K562 (cell line): ENCODE measurements around the gene HSPA4L. TPM values are rescaled to one million over a fixed set of nuclear protein-coding genes. Genes with fewer than 3 reads are reported as not detected.

Experiments
- ATAC-seq: fragments of 200-7000 bp; cut with Tn5 transposase; 3 replicates; pipeline ENCODE4 v1.9.1; 2020; ENCODE audit warnings: moderate library complexity
- BruUV-seq: library from RNA; stranded (reverse); fragments of 400-500 nt; replicated peaks from 2 replicates; lab custom pipeline; 2021; lab: Mats Ljungman, UMichigan
- CTCF ChIA-PET: fragments of 300-600 bp; formaldehyde crosslinking; extraction: SDS; loops from one replicate; lab custom pipeline; 2021; ENCODE audit warnings: low intra/inter-chr PET ratio; lab: Yijun Ruan, JAX
- POLR2A ChIA-PET: fragments of 300-600, 350-650 bp; sonication (Branson Sonifier 250); formaldehyde crosslinking; extraction: SDS; loops from one replicate; lab custom pipeline; 2021; ENCODE audit warnings: antibody characterized with exemption, inconsistent platforms; lab: Yijun Ruan, JAX
- DNase-seq, 4 experiments: peaks; one replicate each; pipeline versions ENCODE4 v3.0.0 to v3.0.0-alpha.2; 2011 to 2018; ENCODE audit warnings: low spot score in 3 of 4, mixed read lengths in 3 of 4; ENCODE audit errors: extremely low read depth in 1 of 4
- FAIRE-seq: peaks from 2 replicates; lab custom pipeline; 2011; peaks lifted over from hg19 to GRCh38; lab: Jason Lieb, UNC
- H2AFZ ChIP-seq: 2 replicates; pipeline ENCODE4 v1.6.0; 2011; ENCODE audit warnings: low read depth, low read length, control low read depth, inconsistent platforms
- H3K27ac ChIP-seq: fragments of 200-600 bp; 3 replicates; pipeline ENCODE4 v1.8.0; 2011; ENCODE audit warnings: low read depth, mild to moderate bottlenecking, control low read depth, inconsistent platforms, low read length, moderate library complexity, mixed read lengths; ENCODE audit errors: extremely low read depth
- H3K27me3 ChIP-seq, 2 experiments: fragments of 300-600 bp in 1 of 2; 2 replicates in 1 of 2; 3 replicates in 1 of 2; pipeline versions ENCODE4 v1.6.0 to v1.8.0; 2011; ENCODE audit warnings: inconsistent platforms in 2 of 2, low read length in 2 of 2, mild to moderate bottlenecking in 1 of 2, mixed read lengths in 1 of 2, moderate library complexity in 1 of 2; ENCODE audit not compliant: control insufficient read depth in 2 of 2, insufficient read depth in 2 of 2
- H3K36me3 ChIP-seq: fragments of 300-600 bp; 3 replicates; pipeline ENCODE4 v1.8.0; 2011; ENCODE audit warnings: mild to moderate bottlenecking, low read length, inconsistent platforms; ENCODE audit not compliant: control insufficient read depth, insufficient read depth
- H3K4me1 ChIP-seq, 2 experiments: fragments of 200-600 bp in 1 of 2; replicated peaks in 1 of 2; 2 replicates in 1 of 2; 3 replicates in 1 of 2; pipeline versions ENCODE4 v1.5.1 to v1.8.0; 2011; ENCODE audit warnings: inconsistent platforms in 2 of 2, low read length in 2 of 2, mild to moderate bottlenecking in 1 of 2, mixed read lengths in 1 of 2, moderate library complexity in 1 of 2; ENCODE audit not compliant: control insufficient read depth in 2 of 2, insufficient read depth in 2 of 2
- H3K4me2 ChIP-seq: 2 replicates; pipeline ENCODE4 v1.6.1; 2011; ENCODE audit warnings: low read length, control low read depth, inconsistent platforms, mixed read lengths; ENCODE audit not compliant: insufficient read depth
- H3K4me3 ChIP-seq: fragments of 200-600 bp; sonication (generic), shearing (Covaris generic); 2 replicates; pipeline ENCODE4 v1.5.1; 2016; ENCODE audit warnings: control low read depth, inconsistent platforms
- H3K79me2 ChIP-seq: fragments of 200-600 bp; 3 replicates; pipeline ENCODE4 v1.8.0; 2011; ENCODE audit warnings: low read length, inconsistent platforms; ENCODE audit not compliant: control insufficient read depth, insufficient read depth
- H3K9ac ChIP-seq, 2 experiments: 2 replicates each; pipeline versions ENCODE4 v1.6.0 to v1.6.1; 2011; ENCODE audit warnings: low read depth in 2 of 2, low read length in 2 of 2, control low read depth in 1 of 2, inconsistent platforms in 1 of 2, mild to moderate bottlenecking in 1 of 2, mixed read lengths in 1 of 2; ENCODE audit not compliant: insufficient read depth in 1 of 2
- H3K9me1 ChIP-seq: one replicate; pipeline ENCODE4 v1.6.0; 2011; ENCODE audit warnings: inconsistent platforms, mild to moderate bottlenecking, low read length, moderate library complexity; ENCODE audit not compliant: control insufficient read depth, insufficient read depth
- H3K9me3 ChIP-seq: replicated peaks from 2 replicates; pipeline ENCODE4 v1.5.1; 2011; ENCODE audit warnings: low read depth, low read length, inconsistent platforms; ENCODE audit not compliant: control insufficient read depth, insufficient read depth
- H4K20me1 ChIP-seq: replicated peaks from 2 replicates; pipeline ENCODE4 v1.6.1; 2011; ENCODE audit warnings: low read length, inconsistent platforms, mixed read lengths; ENCODE audit not compliant: control insufficient read depth, insufficient read depth
- ATF3 ChIP-seq, 2 experiments: fragments of 450-650 bp in 1 of 2; sonication (generic) in 1 of 2; formaldehyde crosslinking in 1 of 2; IDR thresholded peaks in 1 of 2; conservative IDR thresholded peaks in 1 of 2; 2 replicates each; pipeline versions ENCODE4 v1.6.1 to v1.8.1; 2016 to 2023; ENCODE audit warnings: mild to moderate bottlenecking in 2 of 2, moderate library complexity in 2 of 2, inconsistent platforms in 1 of 2, missing genetic modification reagents in 1 of 2
- HDAC2 ChIP-seq: fragments of 450-650 bp; IDR thresholded peaks from 2 replicates; pipeline ENCODE4 v1.6.1; 2016; ENCODE audit warnings: mild to moderate bottlenecking
- L3MBTL2 ChIP-seq: fragments of 450-650 bp; IDR thresholded peaks from 2 replicates; pipeline ENCODE4 v1.6.1; 2016; ENCODE audit warnings: mild to moderate bottlenecking, moderate library complexity
- MYC ChIP-seq, 2 experiments: fragments of 250-450 bp in 1 of 2; sonication (Bioruptor Pico) in 1 of 2; IDR thresholded peaks; 2 replicates each; pipeline versions ENCODE4 v1.5.1 to v1.6.1; 2012 to 2021; ENCODE audit warnings: low read depth in 2 of 2, borderline replicate concordance in 1 of 2, improper control_type of control experiment in 1 of 2, low read length in 1 of 2, mild to moderate bottlenecking in 1 of 2, moderate library complexity in 1 of 2
- NCOR1 ChIP-seq: fragments of 450-650 bp; IDR thresholded peaks from 2 replicates; pipeline ENCODE4 v1.6.1; 2016; ENCODE audit warnings: mild to moderate bottlenecking, moderate library complexity
- NR2F6 ChIP-seq: fragments of 450-650 bp; formaldehyde crosslinking; IDR thresholded peaks from 2 replicates; pipeline ENCODE4 v1.4.0; 2020; ENCODE audit warnings: mild to moderate bottlenecking
- SIN3A ChIP-seq, 2 experiments: fragments of 150-350 bp in 1 of 2; IDR thresholded peaks; 2 replicates each; pipeline ENCODE4 v1.6.1; 2011 to 2016; ENCODE audit warnings: borderline replicate concordance in 2 of 2, low read depth in 2 of 2, low read length in 2 of 2, mild to moderate bottlenecking in 2 of 2, moderate library complexity in 2 of 2; ENCODE audit not compliant: control insufficient read depth in 1 of 2
- SOX6 ChIP-seq: fragments of 450-650 bp; IDR thresholded peaks from 2 replicates; pipeline ENCODE4 v1.6.1; 2014; ENCODE audit warnings: mild to moderate bottlenecking
- SREBF2 ChIP-seq: sonication (generic); formaldehyde crosslinking; IDR thresholded peaks from 2 replicates; pipeline ENCODE4 v1.4.0; 2020; ENCODE audit warnings: mild to moderate bottlenecking, missing genetic modification reagents
- ZNF398 ChIP-seq: fragments of 250-450 bp; sonication (Bioruptor Pico); IDR thresholded peaks from 2 replicates; pipeline ENCODE4 v1.8.0; 2021; ENCODE audit warnings: moderate library complexity, mild to moderate bottlenecking, inconsistent platforms
- WGBS: fragments of 100-300 bp; shearing (Covaris generic); methylation state at CpG from one replicate; pipeline ENCODE4 v1.1.6; 2016; ENCODE audit warnings: low coverage, mixed read lengths; ENCODE audit not compliant: insufficient coverage; ENCODE audit errors: missing lambda C conversion rate; 5-methylcytosine and 5-hydroxymethylcytosine counted together
- in situ Hi-C: fragments of 300-500 bp; cut with MboI; formaldehyde crosslinking; loops from 4 replicates; pipeline ENCODE4 v1.15.0; 2018; ENCODE audit warnings: inconsistent platforms, mixed read lengths
- intact Hi-C: fragments of 100-400 bp; cut with micrococcal nuclease; formaldehyde crosslinking; loops from 2 replicates; pipeline ENCODE4 v1.14.2; 2022
- polyA plus RNA-seq, 8 experiments: library from polyadenylated mRNA; depleted of rRNA in 4 of 8; stranded (reverse) in 5 of 8; unstranded in 3 of 8; fragments of >200 nt; fragmentation: Nextera tagmentation in 2 of 8; fragmentation: Illumina TruSeq in 1 of 8; extraction: Ambion mirVana in 2 of 8; extraction: Trizol in 1 of 8; gene quantifications; 2 replicates each; pipeline versions ENCODE4 v1.2.1 to v1.2.3, GENCODE V29; 2011 to 2014; ENCODE audit warnings: inconsistent platforms in 1 of 8, missing spikeins in 1 of 8
- total RNA-seq, 7 experiments: library from RNA; depleted of rRNA in 6 of 7; stranded (reverse); fragments of >200 nt in 6 of 7; fragmentation: Illumina TruSeq in 2 of 7; extraction: Trizol in 2 of 7; gene quantifications; 2 replicates each; pipeline versions ENCODE4 v1.2.1 to v1.2.3, GENCODE V29; 2011 to 2021; ENCODE audit warnings: low replicate concordance in 1 of 7

HSPA4L gene
- total and polyA plus RNA-seq, 9 of the 15 experiments (the other 6 are each of a cell fraction or from before 2014, with no cell fraction given), result 12.3 to 37.0 (median 21.7) TPM

DNA sequence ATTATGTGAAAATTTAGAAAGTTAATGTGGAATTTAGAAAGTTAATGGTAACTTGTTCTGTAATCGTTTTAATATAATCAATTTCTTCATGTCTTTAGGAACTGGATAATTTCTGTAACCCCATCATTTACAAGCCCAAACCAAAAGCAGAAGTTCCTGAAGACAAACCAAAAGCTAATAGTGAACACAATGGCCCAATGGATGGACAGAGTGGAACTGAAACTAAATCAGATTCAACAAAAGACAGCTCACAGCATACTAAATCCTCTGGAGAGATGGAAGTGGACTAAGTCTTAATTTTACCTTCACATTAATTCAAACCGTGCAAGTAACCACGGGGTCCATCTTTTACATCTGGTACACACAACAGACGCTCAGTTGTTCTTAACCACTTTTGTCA, 50.5 kb downstream of the HSPA4L start:
- TF ChIP-seq SOX6 (no peak), L3MBTL2 (no peak), ZNF398 (CRISPR knock-in tag) (no peak), ATF3 (IDR thresholded peaks at IDR 0.05) (no peak), ATF3 (CRISPR knock-in tag; conservative IDR thresholded peaks at IDR 0.05) (no peak), NCOR1 (no peak), SREBF2 (CRISPR knock-in tag) (no peak), SIN3A (IDR thresholded peaks at IDR 0.05; ENCODE audit: borderline replicate concordance in 2 of 2, control insufficient read depth in 1 of 2, low read depth in 2 of 2, low read length in 2 of 2) (no peak), MYC (IDR thresholded peaks at IDR 0.05; ENCODE audit: low read depth, low read length) (no peak), MYC (CRISPR knock-in tag; IDR thresholded peaks at IDR 0.05; ENCODE audit: borderline replicate concordance, low read depth) (no peak), HDAC2 (no peak), NR2F6 (CRISPR knock-in tag) (no peak)
- POLR2A ChIA-PET, result interaction anchor here (0.8 to 1.3 kb wide), 3 partner anchors 10 to 133 kb away, joined by 3 read pairs; partner anchors contain the start of genes ABHD18, MFSD8 and PLK4
- Histone ChIP-seq H3K4me1 (no peaks in the 10 kb centered on the region), H4K20me1 (no peaks in the 10 kb centered on the region), H3K27ac (no peak overlapping the region), H3K4me2 (no peak overlapping the region), H3K9me1 (no peaks in the 10 kb centered on the region), H3K4me3 (no peak overlapping the region), H3K27me3 (no peaks in the 10 kb centered on the region), H3K9ac (no peak overlapping the region), H3K79me2 (no peaks in the 10 kb centered on the region), H3K9me3 (no peaks in the 10 kb centered on the region), H2AFZ (no peak overlapping the region), H3K36me3 (peaks cover 54% of the 10 kb centered on the region; the same call in 2 of the 3 replicates)
- intact Hi-C loops, result loop anchor here (1.0 kb wide), 1 partner anchor 49 kb away; no protein-coding TSS in a partner anchor
- no peak for FAIRE-seq
- ATAC-seq, result no peak
- in situ Hi-C loops, result no loop called here
- CTCF ChIA-PET, result interaction anchor here (0.6 kb wide), 1 partner anchor 491 kb away, joined by 3 read pairs; no protein-coding TSS in a partner anchor
- no peak for DNase-seq
- no TSS peak for BruUV-seq
- 83% methylated on average over 4 of the region's 4 CpGs for WGBS
